Keratinocyte (primary cell): ENCODE measurements around the gene CCDC74A. TPM values are rescaled to one million over a fixed set of nuclear protein-coding genes. Genes with fewer than 3 reads are reported as not detected.
"Not testable (repeated sequence)": the region's sequence is repeated elsewhere in the genome, so short reads cannot be mapped to it uniquely, and the experiment has no call there.

Experiments
- DNase-seq: peaks from one replicate; pipeline ENCODE4 v3.0.0-alpha.2; 2011; ENCODE audit warnings: low read depth, missing footprints, low spot score
- FAIRE-seq: peaks from 2 replicates; lab custom pipeline; 2011; peaks lifted over from hg19 to GRCh38; lab: Jason Lieb, UNC
- H2AFZ ChIP-seq: 2 replicates; pipeline ENCODE4 v1.6.0; 2012; ENCODE audit warnings: low read length, control low read depth, inconsistent platforms; ENCODE audit not compliant: control insufficient read depth
- H3K27ac ChIP-seq: 2 replicates; pipeline ENCODE4 v1.5.1; 2011; ENCODE audit warnings: low read length; ENCODE audit not compliant: control insufficient read depth, insufficient read depth
- H3K27me3 ChIP-seq: 3 replicates; pipeline ENCODE4 v1.6.0; 2011; ENCODE audit warnings: low read length; ENCODE audit not compliant: control insufficient read depth, insufficient read depth; ENCODE audit errors: extremely low read depth
- H3K36me3 ChIP-seq, 2 experiments: 2 replicates in 1 of 2; 3 replicates in 1 of 2; pipeline ENCODE4 v1.5.1; 2011; ENCODE audit warnings: low read length in 2 of 2, mild to moderate bottlenecking in 1 of 2; ENCODE audit not compliant: control insufficient read depth in 2 of 2, insufficient read depth in 2 of 2; ENCODE audit errors: extremely low read depth in 1 of 2
- H3K4me1 ChIP-seq: 3 replicates; pipeline ENCODE4 v1.5.1; 2011; ENCODE audit warnings: low read length; ENCODE audit not compliant: control insufficient read depth, insufficient read depth; ENCODE audit errors: extremely low read depth
- H3K4me2 ChIP-seq: 3 replicates; pipeline ENCODE4 v1.6.0; 2011; ENCODE audit warnings: low read depth, low read length; ENCODE audit not compliant: control insufficient read depth, insufficient read depth; ENCODE audit errors: extremely low read depth
- H3K4me3 ChIP-seq, 3 experiments: fragments of 200-600 bp in 1 of 3; sonication (generic) in 1 of 3; 2 replicates in 2 of 3; 3 replicates in 1 of 3; pipeline ENCODE4 v1.5.1; 2011 to 2016; ENCODE audit warnings: low read length in 3 of 3, mild to moderate bottlenecking in 3 of 3, control low read depth in 2 of 3, inconsistent platforms in 1 of 3, low read depth in 1 of 3, mixed read lengths in 1 of 3, mixed run types in 1 of 3, moderate library complexity in 1 of 3; ENCODE audit not compliant: control insufficient read depth in 2 of 3, insufficient read depth in 2 of 3; ENCODE audit errors: extremely low read depth in 1 of 3
- H3K79me2 ChIP-seq: 2 replicates; pipeline ENCODE4 v1.6.0; 2012; ENCODE audit warnings: low read length; ENCODE audit not compliant: control insufficient read depth, insufficient read depth
- H3K9ac ChIP-seq: 3 replicates; pipeline ENCODE4 v1.6.0; 2011; ENCODE audit warnings: low read length; ENCODE audit not compliant: control insufficient read depth, insufficient read depth; ENCODE audit errors: extremely low read depth
- H3K9me1 ChIP-seq: 3 replicates; pipeline ENCODE4 v1.6.0; 2011; ENCODE audit warnings: low read length; ENCODE audit not compliant: control insufficient read depth, insufficient read depth; ENCODE audit errors: extremely low read depth
- H3K9me3 ChIP-seq: 2 replicates; pipeline ENCODE4 v1.5.1; 2012; ENCODE audit warnings: low read depth, low read length; ENCODE audit not compliant: control insufficient read depth
- H4K20me1 ChIP-seq: 3 replicates; pipeline ENCODE4 v1.6.0; 2011; ENCODE audit warnings: low read length; ENCODE audit not compliant: control insufficient read depth, insufficient read depth; ENCODE audit errors: extremely low read depth
- CTCF ChIP-seq, 3 experiments: IDR thresholded peaks in 1 of 3; conservative IDR thresholded peaks in 1 of 3; optimal IDR thresholded peaks in 1 of 3; 2 replicates in 2 of 3; 3 replicates in 1 of 3; pipeline versions ENCODE3 to v1.5.1; 2011; ENCODE audit warnings: low read length in 3 of 3, mild to moderate bottlenecking in 3 of 3, moderate library complexity in 2 of 3, control low read depth in 1 of 3, inconsistent platforms in 1 of 3; ENCODE audit not compliant: insufficient read depth in 2 of 3; ENCODE audit errors: extremely low read depth in 1 of 3
- dilution Hi-C: fragments of 300-500 bp; cut with MboI; formaldehyde crosslinking; loops from one replicate; pipeline ENCODE4 v1.7.0; 2020; ENCODE audit warnings: low sequenced_read_pairs; ENCODE audit not compliant: extremely low pct_ligation_motif_present
- polyA plus RNA-seq, 5 experiments: library from polyadenylated mRNA; depleted of rRNA in 3 of 5; stranded (reverse) in 3 of 5; stranded (forward) in 1 of 5; unstranded in 1 of 5; fragments of >200 nt; gene quantifications; 1 replicate in 1 of 5; 2 replicates in 3 of 5; 3 replicates in 1 of 5; pipeline versions ENCODE4 v1.2.1 to v1.2.3, GENCODE V29; 2011 to 2012; ENCODE audit warnings: missing spikeins in 2 of 5, low read depth in 1 of 5, low replicate concordance in 1 of 5

Gene CCDC74A
- polyA plus RNA-seq, 1 donor (not counting 4 experiments of a cell fraction or from before 2014, with no cell fraction given): 4.3 TPM

GRCh38 chr2:131543385-131543891 lies 15.8 kb downstream of the CCDC74A start:
- H3K4me3 ChIP-seq: no peak overlapping the region

GRCh38 chr2:131544006-131544812 lies 16.5 kb downstream of the CCDC74A start:
- H2AFZ ChIP-seq, H3K79me2 ChIP-seq, H3K4me2 ChIP-seq, H3K36me3 ChIP-seq, FAIRE-seq, H3K9me1 ChIP-seq, dilution Hi-C loops, H4K20me1 ChIP-seq, H3K27me3 ChIP-seq, H3K27ac ChIP-seq, DNase-seq, H3K9ac ChIP-seq, H3K4me3 ChIP-seq, H3K4me1 ChIP-seq, H3K9me3 ChIP-seq: not testable (repeated sequence)

More at GRCh38 chr2:131543385-131543891, 15.8 kb downstream of the CCDC74A start:
- H3K4me2 ChIP-seq: no peak overlapping the region
- TF ChIP-seq CTCF (optimal IDR thresholded peaks at IDR 0.05 in 1 of 3, IDR thresholded peaks at IDR 0.05 in 1 of 3, conservative IDR thresholded peaks at IDR 0.05 in 1 of 3; ENCODE audit: extremely low read depth in 1 of 3, insufficient read depth in 2 of 3, low read length in 3 of 3): no peak
- no peaks in the 10 kb centered on the region for H3K79me2 ChIP-seq
- H3K27ac ChIP-seq: no peak overlapping the region
- H3K9me3 ChIP-seq: no peaks in the 10 kb centered on the region
- H4K20me1 ChIP-seq: no peaks in the 10 kb centered on the region
- dilution Hi-C loops: no loop called here
- H3K9me1 ChIP-seq: no peaks in the 10 kb centered on the region
- DNase-seq (no peak), FAIRE-seq (no peak)
- no peaks in the 10 kb centered on the region for H3K36me3 ChIP-seq
- no peaks in the 10 kb centered on the region for H3K27me3 ChIP-seq
- no peak overlapping the region for H3K9ac ChIP-seq
- H3K4me1 ChIP-seq: no peaks in the 10 kb centered on the region
- no peak overlapping the region for H2AFZ ChIP-seq

- H3K27ac ChIP-seq, H3K9me1 ChIP-seq, H3K79me2 ChIP-seq, H3K9ac ChIP-seq, H3K4me1 ChIP-seq, H3K4me3 ChIP-seq, H3K27me3 ChIP-seq, H3K4me2 ChIP-seq, DNase-seq, H3K36me3 ChIP-seq, dilution Hi-C loops, H3K9me3 ChIP-seq, H2AFZ ChIP-seq, FAIRE-seq, H4K20me1 ChIP-seq: not testable (repeated sequence)
Measured at GRCh38 chr2:131544813-131545165, 17.1 kb downstream of the CCDC74A start.
